ENCODE data around the gene RAB38. TPM values are rescaled to one million over a fixed set of nuclear protein-coding genes. Genes with fewer than 3 reads are reported as not detected.

The RAB38 gene
- not detected in 2 replicates for total RNA-seq (2014; rRNA removed; shearing (Covaris generic))

DNA sequence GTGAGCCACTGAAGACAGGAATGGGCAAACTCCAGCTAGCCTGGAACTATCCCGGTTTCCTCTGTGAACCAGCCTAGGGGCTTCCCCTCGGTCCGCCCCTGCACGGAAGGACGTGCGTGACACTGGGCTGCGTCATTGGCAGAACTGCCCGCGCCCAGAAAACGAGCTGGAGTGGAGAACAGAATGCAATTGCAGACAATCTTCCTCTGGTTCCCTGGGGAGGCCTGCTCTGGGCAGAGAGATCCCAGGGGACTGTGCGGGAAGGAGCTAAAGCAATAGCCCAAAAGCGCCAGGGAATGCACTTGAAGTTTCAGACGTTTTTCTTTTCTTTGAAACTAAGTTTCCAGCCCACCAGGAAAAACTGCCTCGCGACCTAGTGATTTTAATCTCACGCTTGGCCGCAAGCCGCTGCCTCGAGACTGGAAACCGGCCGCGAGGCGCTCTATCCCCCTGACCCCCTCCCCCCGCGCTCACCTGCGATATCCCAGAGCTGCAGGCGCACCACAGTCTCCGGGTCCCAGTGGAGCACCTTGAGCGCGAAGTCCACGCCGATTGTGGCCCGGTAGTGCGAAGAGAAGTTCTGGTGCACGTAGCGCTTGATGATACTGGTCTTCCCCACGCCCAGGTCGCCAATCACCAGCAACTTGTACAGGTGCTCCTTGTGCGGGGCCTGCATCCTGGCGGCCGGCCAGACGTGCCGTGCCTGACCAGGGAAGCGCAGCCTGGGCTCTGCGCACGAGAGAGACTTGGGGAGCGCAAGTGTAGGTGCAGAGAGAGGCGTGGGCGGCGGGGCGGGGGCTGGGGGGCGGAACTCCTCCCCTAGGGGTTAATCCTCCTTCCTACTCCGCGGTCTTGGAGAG lies at the start of gene RAB38:
RAB38 (minus strand) TSS at position 735 of the 860 bp plus-strand sequence; CDS start at position 676, 59 bp downstream.
- Histone ChIP-seq H3K27me3 (replicated peaks) (no peaks in the 10 kb centered on the region), H3K36me3 (no peaks in the 10 kb centered on the region), H3K27ac (no peak within 1 kb of the TSS), H3K4me1 (replicated peaks) (no peaks in the 10 kb centered on the region), H3K4me3 (no peak within 1 kb of the TSS), H3K9me3 (replicated peaks) (no peaks in the 10 kb centered on the region)
- DNase-seq (ENCODE audit: low read depth in 1 of 2, low spot score in 2 of 2) = no peak

DNA sequence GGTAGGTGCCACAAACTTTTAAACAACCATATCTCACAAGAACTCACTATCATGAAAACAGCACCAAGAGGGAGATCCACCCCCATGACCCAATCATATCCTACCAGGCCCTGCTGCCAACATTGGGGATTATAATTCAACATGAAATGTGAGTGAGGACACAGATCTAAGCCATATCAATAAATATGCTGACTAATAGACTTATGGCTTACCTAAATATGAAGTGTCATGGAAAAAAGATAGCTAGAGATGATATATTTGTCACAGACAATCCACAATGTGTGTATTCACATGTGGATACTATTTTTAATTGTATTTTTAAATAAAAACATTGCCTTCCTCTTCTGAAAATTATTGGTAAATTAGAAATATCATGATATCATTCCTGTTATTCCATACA lies 38.2 kb upstream of the RAB38 start:
- Histone ChIP-seq H3K36me3 (no peaks in the 10 kb centered on the region), H3K4me3 (no peak overlapping the region), H3K27ac (no peak overlapping the region), H3K4me1 (replicated peaks) (no peaks in the 10 kb centered on the region), H3K9me3 (replicated peaks) (no peaks in the 10 kb centered on the region), H3K27me3 (replicated peaks) (no peaks in the 10 kb centered on the region)
- DNase-seq (ENCODE audit: low read depth in 1 of 2, low spot score in 2 of 2) = no peak

DNA sequence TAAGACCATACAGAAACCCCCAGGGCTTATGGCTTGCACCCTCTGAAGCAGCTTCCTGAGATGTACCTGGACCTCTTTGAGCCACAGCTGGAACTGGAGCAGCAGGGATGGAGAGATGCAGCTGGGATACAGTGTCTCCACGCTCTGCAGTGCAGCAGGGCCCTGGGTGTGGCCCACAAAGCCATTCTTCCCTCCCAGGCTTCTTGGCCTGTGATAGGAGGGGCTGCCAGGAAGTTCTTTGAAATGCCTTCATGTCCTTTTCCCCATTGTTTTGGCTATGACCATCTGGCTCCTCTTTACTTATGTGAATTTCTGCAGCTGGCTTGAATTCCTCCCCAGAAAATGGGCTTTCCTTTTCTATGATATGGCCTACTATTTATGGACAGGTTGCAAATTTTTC lies 37.1 kb upstream of the RAB38 start:
- no peaks in the 10 kb centered on the region for H3K36me3 ChIP-seq
- H3K4me1 ChIP-seq (replicated peaks) = no peaks in the 10 kb centered on the region
- no peak overlapping the region for H3K27ac ChIP-seq
- no peak overlapping the region for H3K4me3 ChIP-seq
- H3K9me3 ChIP-seq (replicated peaks) = no peaks in the 10 kb centered on the region
- DNase-seq (ENCODE audit: low read depth in 1 of 2, low spot score in 2 of 2) = no peak
- no peaks in the 10 kb centered on the region for H3K27me3 ChIP-seq (replicated peaks)

DNA sequence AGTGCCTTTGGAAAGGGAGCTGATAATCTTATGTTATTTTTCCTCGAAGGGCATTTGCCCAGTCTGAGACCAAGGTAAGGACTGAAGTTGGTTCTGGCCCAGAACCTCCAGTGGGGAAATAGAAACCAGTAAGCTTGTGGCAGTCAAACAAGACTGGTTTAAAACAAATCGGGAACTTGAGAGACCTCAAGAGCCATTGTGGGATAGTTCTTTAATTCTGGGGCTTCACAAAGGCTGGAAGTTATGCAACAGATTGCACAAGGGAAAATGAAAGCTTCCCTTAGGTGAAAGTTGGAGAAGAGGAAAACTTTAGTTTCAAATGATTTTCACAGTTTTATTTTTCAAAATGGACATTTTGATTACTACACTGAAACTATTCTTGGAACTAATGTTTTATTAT lies 33.5 kb upstream of the RAB38 start:
- no peak overlapping the region for H3K4me3 ChIP-seq
- H3K27ac ChIP-seq = no peak overlapping the region
- no peaks in the 10 kb centered on the region for H3K36me3 ChIP-seq
- no peak for DNase-seq (ENCODE audit: low read depth in 1 of 2, low spot score in 2 of 2)
- H3K9me3 ChIP-seq (replicated peaks) = no peaks in the 10 kb centered on the region
- no peaks in the 10 kb centered on the region for H3K4me1 ChIP-seq (replicated peaks)
- H3K27me3 ChIP-seq (replicated peaks) = no peaks in the 10 kb centered on the region

DNA sequence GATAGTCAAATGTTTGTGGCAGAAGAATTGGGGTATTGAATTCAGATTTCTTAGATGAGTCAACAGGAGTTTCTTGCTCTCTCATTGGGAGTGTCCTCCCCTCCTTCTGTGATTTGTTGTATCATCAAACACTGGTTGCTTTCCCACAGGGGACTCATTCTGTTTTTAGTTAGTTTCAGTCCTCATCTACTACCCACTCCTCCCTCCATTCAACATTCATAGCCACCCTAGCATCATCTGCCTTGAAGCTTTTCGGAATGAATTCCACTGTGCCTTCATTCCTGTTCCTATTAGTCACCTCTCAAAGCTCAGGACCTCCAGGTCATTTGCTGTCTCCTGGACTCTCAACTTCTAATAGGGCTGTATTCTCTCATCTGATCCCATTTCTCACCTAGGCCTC lies 31.5 kb upstream of the RAB38 start:
- DNase-seq (ENCODE audit: low read depth in 1 of 2, low spot score in 2 of 2) = no peak
- H3K4me1 ChIP-seq (replicated peaks) = no peaks in the 10 kb centered on the region
- no peak overlapping the region for H3K27ac ChIP-seq
- H3K4me3 ChIP-seq = no peak overlapping the region
- no peaks in the 10 kb centered on the region for H3K27me3 ChIP-seq (replicated peaks)
- no peaks in the 10 kb centered on the region for H3K9me3 ChIP-seq (replicated peaks)
- no peaks in the 10 kb centered on the region for H3K36me3 ChIP-seq

DNA sequence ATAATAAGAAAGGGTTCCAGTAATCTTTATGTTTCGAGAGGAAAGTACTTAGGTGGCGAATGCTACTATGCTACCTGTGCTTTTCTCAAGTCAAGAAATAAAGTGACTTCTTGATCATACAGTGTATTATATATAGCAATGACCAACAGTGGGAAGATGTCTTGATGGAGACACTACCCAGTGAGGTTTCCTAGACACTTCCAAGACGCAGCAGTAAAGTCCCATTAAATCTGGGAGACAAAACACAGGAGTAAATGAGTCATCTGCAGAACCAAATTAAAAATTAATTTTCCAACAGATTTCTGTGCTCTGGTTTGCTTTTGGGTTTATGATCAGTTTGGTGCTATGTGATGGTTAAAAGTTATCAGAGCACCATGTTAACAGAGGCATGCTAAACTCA lies 29.1 kb upstream of the RAB38 start:
- Histone ChIP-seq H3K36me3 (no peaks in the 10 kb centered on the region), H3K27me3 (replicated peaks) (no peaks in the 10 kb centered on the region), H3K4me3 (no peak overlapping the region), H3K4me1 (replicated peaks) (no peaks in the 10 kb centered on the region), H3K27ac (no peak overlapping the region), H3K9me3 (replicated peaks) (no peaks in the 10 kb centered on the region)
- DNase-seq (ENCODE audit: low read depth in 1 of 2, low spot score in 2 of 2) = no peak

DNA sequence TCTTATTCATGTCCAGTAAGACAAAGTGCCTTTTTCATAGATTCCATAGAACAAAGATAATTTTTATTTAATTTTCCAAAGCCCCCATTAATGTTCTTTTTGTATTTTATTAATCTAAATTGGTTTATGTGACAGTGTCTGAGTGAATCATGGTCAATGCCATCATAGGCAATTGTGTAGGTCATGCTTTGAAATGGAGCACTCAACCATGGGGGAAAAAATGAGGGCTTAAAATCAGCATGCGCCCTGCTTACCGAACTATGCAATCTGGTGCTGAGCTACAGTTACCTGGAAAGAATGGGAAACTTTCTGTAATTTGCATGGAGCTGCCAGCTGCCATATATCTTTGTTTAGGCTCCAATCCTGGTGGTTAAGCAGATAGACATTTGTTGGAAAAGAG lies 28.4 kb upstream of the RAB38 start:
- DNase-seq (ENCODE audit: low read depth in 1 of 2, low spot score in 2 of 2) = no peak
- H3K9me3 ChIP-seq (replicated peaks) = no peaks in the 10 kb centered on the region

DNA sequence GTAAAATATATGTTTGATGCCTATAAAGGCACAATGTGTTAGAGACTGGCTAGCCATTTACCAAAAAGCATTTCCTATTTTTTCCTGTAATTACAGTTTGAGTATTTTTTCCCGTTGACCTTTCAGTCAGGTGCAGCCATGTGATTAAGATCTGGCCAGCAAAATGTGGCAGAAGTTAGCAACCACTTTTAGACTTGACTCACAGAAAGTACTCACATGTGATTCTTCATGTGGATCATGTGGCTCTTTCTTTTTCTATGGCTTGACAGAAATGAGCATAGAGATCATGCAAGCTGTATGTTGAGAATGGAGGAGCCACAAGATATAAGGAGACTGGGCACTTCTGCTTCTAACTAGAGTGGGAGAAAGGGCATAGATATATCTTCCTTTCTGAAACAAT lies 27.3 kb upstream of the RAB38 start:
- H3K4me1 ChIP-seq (replicated peaks) = no peaks in the 10 kb centered on the region
- H3K36me3 ChIP-seq = no peaks in the 10 kb centered on the region
- no peak overlapping the region for H3K27ac ChIP-seq
- H3K27me3 ChIP-seq (replicated peaks) = no peaks in the 10 kb centered on the region
- no peak overlapping the region for H3K4me3 ChIP-seq
- no peaks in the 10 kb centered on the region for H3K9me3 ChIP-seq (replicated peaks)
- no peak for DNase-seq (ENCODE audit: low read depth in 1 of 2, low spot score in 2 of 2)

More for the DNA sequence above, 28.4 kb upstream of the RAB38 start:
- no peaks in the 10 kb centered on the region for H3K4me1 ChIP-seq (replicated peaks)
- H3K27me3 ChIP-seq (replicated peaks) = no peaks in the 10 kb centered on the region
- no peaks in the 10 kb centered on the region for H3K36me3 ChIP-seq
- H3K27ac ChIP-seq = no peak overlapping the region
- no peak overlapping the region for H3K4me3 ChIP-seq

DNA sequence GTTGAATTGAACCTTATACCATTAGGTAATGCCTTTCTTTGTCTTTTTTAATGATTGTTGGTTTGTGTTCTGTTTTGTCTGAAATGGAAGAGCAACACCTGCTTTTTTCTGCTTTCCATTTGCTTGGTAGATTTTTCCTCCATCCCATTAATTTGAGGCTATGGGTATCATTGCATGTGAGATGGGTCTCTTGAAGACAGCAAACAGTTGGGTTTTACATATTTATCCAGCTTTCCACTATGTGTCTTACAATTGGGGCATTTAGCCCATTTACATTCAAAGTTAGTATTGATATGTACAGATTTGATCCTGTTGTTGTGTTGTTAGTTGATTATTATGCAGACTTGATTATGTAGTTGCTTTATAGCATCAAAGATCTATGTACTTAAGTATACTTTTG lies 21.1 kb upstream of the RAB38 start:
- no peak overlapping the region for H3K27ac ChIP-seq
- H3K4me3 ChIP-seq = no peak overlapping the region
- no peaks in the 10 kb centered on the region for H3K4me1 ChIP-seq (replicated peaks)
- H3K9me3 ChIP-seq (replicated peaks) = no peaks in the 10 kb centered on the region
- no peaks in the 10 kb centered on the region for H3K36me3 ChIP-seq
- H3K27me3 ChIP-seq (replicated peaks) = no peaks in the 10 kb centered on the region
- DNase-seq (ENCODE audit: low read depth in 1 of 2, low spot score in 2 of 2) = no peak

DNA sequence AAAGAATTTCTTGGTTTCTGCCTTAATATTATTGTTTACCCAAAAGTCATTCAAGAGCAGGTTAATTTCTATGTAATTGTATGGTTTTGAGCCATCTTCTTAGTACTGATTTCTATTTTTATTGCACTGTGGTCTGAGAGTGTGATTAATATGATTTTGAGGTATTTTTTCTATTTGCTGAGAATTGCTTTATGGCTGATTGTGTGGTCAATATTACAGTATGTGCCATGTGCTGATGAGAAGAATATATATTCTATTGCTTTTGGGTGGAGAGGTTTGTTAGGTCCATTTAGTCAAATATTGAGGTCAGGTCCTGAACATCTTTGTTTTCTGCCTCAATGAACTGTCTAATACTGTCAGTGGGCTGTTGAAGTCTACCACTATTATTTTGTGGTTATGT lies 20.7 kb upstream of the RAB38 start:
- DNase-seq (ENCODE audit: low read depth in 1 of 2, low spot score in 2 of 2) = no peak
- H3K27ac ChIP-seq = no peak overlapping the region
- H3K36me3 ChIP-seq = no peaks in the 10 kb centered on the region
- H3K9me3 ChIP-seq (replicated peaks) = no peaks in the 10 kb centered on the region
- H3K27me3 ChIP-seq (replicated peaks) = no peaks in the 10 kb centered on the region
- no peak overlapping the region for H3K4me3 ChIP-seq
- no peaks in the 10 kb centered on the region for H3K4me1 ChIP-seq (replicated peaks)

DNA sequence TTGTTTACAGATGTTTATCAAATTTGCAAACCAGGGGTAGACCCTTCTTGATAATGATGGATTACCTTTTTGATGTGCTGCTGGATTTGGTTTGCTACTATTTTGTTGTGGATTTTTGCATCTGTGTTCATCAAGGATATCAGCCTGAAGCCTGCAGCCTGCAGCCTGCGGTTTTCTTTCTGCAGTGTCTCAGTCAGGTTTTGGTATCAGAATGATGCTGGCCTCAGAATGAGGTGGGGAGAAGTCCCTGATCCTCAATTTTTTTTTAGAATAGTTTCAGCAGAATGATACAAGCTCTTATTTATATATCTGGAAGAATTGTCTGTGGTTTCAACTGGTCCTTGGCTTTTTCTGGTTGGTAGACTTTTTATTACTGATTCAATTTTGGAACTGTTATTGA lies 19.7 kb upstream of the RAB38 start:
- H3K9me3 ChIP-seq (replicated peaks) = no peaks in the 10 kb centered on the region
- no peak for DNase-seq (ENCODE audit: low read depth in 1 of 2, low spot score in 2 of 2)
- H3K36me3 ChIP-seq = no peaks in the 10 kb centered on the region
- no peak overlapping the region for H3K27ac ChIP-seq
- no peak overlapping the region for H3K4me3 ChIP-seq
- no peaks in the 10 kb centered on the region for H3K4me1 ChIP-seq (replicated peaks)
- H3K27me3 ChIP-seq (replicated peaks) = no peaks in the 10 kb centered on the region

DNA sequence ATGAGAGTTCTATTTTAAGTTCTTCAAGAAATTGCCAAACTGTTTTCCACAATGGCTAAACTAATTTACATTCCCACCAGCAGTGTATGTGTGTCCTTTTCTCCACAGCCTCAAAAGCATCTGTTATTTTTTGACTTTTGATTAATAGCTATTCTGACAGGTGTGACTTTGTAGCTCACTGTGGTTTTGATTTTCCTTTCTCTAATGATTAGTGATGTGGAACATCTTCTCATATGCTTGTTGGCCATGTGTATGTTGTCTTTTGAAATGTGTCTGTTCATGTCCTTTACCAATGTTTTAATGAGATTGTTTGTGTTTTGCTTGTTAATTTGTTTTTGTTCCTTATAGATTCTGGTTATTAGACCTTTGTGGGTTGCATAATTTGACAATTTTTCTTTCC lies 18.0 kb upstream of the RAB38 start:
- Histone ChIP-seq H3K36me3 (no peaks in the 10 kb centered on the region), H3K27me3 (replicated peaks) (no peaks in the 10 kb centered on the region), H3K9me3 (replicated peaks) (no peaks in the 10 kb centered on the region), H3K27ac (no peak overlapping the region), H3K4me1 (replicated peaks) (no peaks in the 10 kb centered on the region), H3K4me3 (no peak overlapping the region)
- DNase-seq (ENCODE audit: low read depth in 1 of 2, low spot score in 2 of 2) = no peak

DNA sequence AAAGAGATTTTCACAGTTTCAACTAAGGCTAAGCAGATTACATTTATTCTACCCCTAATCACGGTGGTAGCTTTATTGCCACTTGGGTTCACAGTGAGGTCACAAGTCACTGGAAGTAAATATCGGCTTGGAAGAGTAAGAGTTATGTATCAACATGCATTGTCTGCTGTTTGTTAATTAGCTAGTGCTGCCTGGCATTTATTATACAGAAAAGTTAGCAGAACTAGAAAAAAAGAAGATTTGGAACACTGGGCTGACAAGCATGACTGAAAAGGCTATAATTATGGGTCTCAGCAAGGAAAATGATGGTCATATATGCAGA lies 13.7 kb upstream of the RAB38 start:
- no peak for DNase-seq (ENCODE audit: low read depth in 1 of 2, low spot score in 2 of 2)
- Histone ChIP-seq H3K4me1 (replicated peaks) (no peaks in the 10 kb centered on the region), H3K36me3 (no peaks in the 10 kb centered on the region), H3K27ac (no peak overlapping the region), H3K27me3 (replicated peaks) (no peaks in the 10 kb centered on the region), H3K4me3 (no peak overlapping the region), H3K9me3 (replicated peaks) (no peaks in the 10 kb centered on the region)

DNA sequence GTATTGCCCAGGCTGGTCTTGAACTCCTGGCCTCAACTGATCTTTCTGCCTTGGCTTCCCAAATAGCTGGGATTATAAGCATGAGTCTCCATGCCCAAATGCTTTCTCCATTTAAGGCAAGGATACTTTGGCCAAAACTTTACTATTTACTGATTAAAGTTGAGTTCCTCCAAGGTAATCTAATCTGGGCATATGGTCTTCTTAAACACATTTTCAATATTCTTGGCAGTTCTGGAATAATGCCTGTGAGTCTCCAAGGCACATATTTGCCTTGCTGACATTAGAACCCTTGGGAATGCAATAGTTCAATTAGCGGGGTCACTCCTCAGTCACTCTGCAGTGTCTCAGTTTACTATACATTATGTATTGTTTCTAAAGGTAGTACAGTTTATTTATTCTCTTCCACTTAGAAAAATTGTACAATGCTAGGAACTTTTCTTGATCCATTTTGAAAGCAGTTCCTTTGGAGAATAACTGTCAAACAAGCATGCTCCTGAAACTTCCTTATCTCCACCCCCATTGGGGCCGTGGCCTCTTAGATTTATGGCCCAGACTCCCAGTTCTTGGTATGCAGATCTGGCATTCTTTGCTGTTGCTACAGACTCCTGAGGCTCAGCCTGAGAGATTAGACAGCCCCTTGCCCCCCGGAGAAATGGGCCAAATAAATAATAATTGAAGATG lies 13.1 kb upstream of the RAB38 start:
- no peak overlapping the region for H3K4me3 ChIP-seq
- H3K27ac ChIP-seq = no peak overlapping the region
- no peaks in the 10 kb centered on the region for H3K36me3 ChIP-seq
- no peak for DNase-seq (ENCODE audit: low read depth in 1 of 2, low spot score in 2 of 2)
- H3K4me1 ChIP-seq (replicated peaks) = no peaks in the 10 kb centered on the region
- H3K27me3 ChIP-seq (replicated peaks) = no peaks in the 10 kb centered on the region
- H3K9me3 ChIP-seq (replicated peaks) = no peaks in the 10 kb centered on the region

All from SJSA1 (cell line).